ENCODE results near the gene NKX1-1.
"Not testable (repeated sequence)": the region's sequence is repeated elsewhere in the genome, so short reads cannot be mapped to it uniquely, and the experiment has no call there.

The NKX1-1 gene

GRCh38 chr4:1447676-1448588, 41.7 kb upstream of the NKX1-1 start:
- no peak overlapping the region for H2AK5ac ChIP-seq (ENCODE audit: low read length)
- DNase-seq = no peak
- H3K4me2 ChIP-seq (ENCODE audit: low read length) = no peak overlapping the region
- no peak overlapping the region for H3K4ac ChIP-seq (ENCODE audit: low read depth, low read length)
- H2BK5ac ChIP-seq (ENCODE audit: low read depth, low read length, poor library complexity) = no peak overlapping the region
- no peak overlapping the region for H3K18ac ChIP-seq (ENCODE audit: low read length)
- H3K23ac ChIP-seq (ENCODE audit: low read length) = no peak overlapping the region
- no peak overlapping the region for H2BK120ac ChIP-seq (ENCODE audit: insufficient read depth, low read length, poor library complexity)
- no CpG with 5 or more reads among the region's 18 CpGs for WGBS (ENCODE audit: extremely low coverage, insufficient coverage, insufficient read length)
- no peak overlapping the region for H4K91ac ChIP-seq (ENCODE audit: low read depth, low read length)
- no peak overlapping the region for H3K9ac ChIP-seq (ENCODE audit: low read length)
- no peak overlapping the region for H3K4me3 ChIP-seq (ENCODE audit: low read depth, low read length)
- H2AFZ ChIP-seq (ENCODE audit: insufficient read depth, low read length, poor library complexity) = no peak overlapping the region
- H3K4me1 ChIP-seq (ENCODE audit: control insufficient read depth in 1 of 2, insufficient read depth in 2 of 2, low read length in 2 of 2) = no peaks in the 10 kb centered on the region
- H3K9me3 ChIP-seq (ENCODE audit: insufficient read depth, low read depth, low read length) = peaks cover 16% of the 10 kb centered on the region
- H2BK12ac ChIP-seq (ENCODE audit: low read length) = no peak overlapping the region
- no peak overlapping the region for H4K12ac ChIP-seq (ENCODE audit: low read depth, low read length)
- H3K36me3 ChIP-seq (ENCODE audit: control insufficient read depth in 1 of 2, insufficient read depth in 2 of 2, low read length in 2 of 2) = no peaks in the 10 kb centered on the region
- H4K8ac ChIP-seq (ENCODE audit: low read depth, low read length) = no peak overlapping the region
- no peaks in the 10 kb centered on the region for H3K27me3 ChIP-seq (ENCODE audit: insufficient read depth, low read length)
- H3K79me2 ChIP-seq (ENCODE audit: control insufficient read depth, insufficient read depth, low read length, poor library complexity) = no peaks in the 10 kb centered on the region
- no peaks in the 10 kb centered on the region for H3K79me1 ChIP-seq (ENCODE audit: low read length)
- H3K27ac ChIP-seq (ENCODE audit: low read depth, low read length) = no peak overlapping the region
- H3K14ac ChIP-seq (ENCODE audit: low read length) = no peak overlapping the region

GRCh38 chr4:1446502-1447386, 40.5 kb upstream of the NKX1-1 start:
- WGBS (ENCODE audit: extremely low coverage, insufficient coverage, insufficient read length) = no CpG with 5 or more reads among the region's 22 CpGs
- H3K14ac ChIP-seq (ENCODE audit: low read length) = no peak overlapping the region
- no peak overlapping the region for H3K18ac ChIP-seq (ENCODE audit: low read length)
- H2BK120ac ChIP-seq (ENCODE audit: insufficient read depth, low read length, poor library complexity) = no peak overlapping the region
- no peak overlapping the region for H4K91ac ChIP-seq (ENCODE audit: low read depth, low read length)
- no peak overlapping the region for H3K9ac ChIP-seq (ENCODE audit: low read length)
- no peak overlapping the region for H3K4me2 ChIP-seq (ENCODE audit: low read length)
- H2AK5ac ChIP-seq (ENCODE audit: low read length) = no peak overlapping the region
- H3K4ac ChIP-seq (ENCODE audit: low read depth, low read length) = no peak overlapping the region
- H3K79me2 ChIP-seq (ENCODE audit: control insufficient read depth, insufficient read depth, low read length, poor library complexity) = no peaks in the 10 kb centered on the region
- no peaks in the 10 kb centered on the region for H3K79me1 ChIP-seq (ENCODE audit: low read length)
- no peak overlapping the region for H4K8ac ChIP-seq (ENCODE audit: low read depth, low read length)
- H4K12ac ChIP-seq (ENCODE audit: low read depth, low read length) = no peak overlapping the region
- no peaks in the 10 kb centered on the region for H3K27me3 ChIP-seq (ENCODE audit: insufficient read depth, low read length)
- no peak overlapping the region for H2BK12ac ChIP-seq (ENCODE audit: low read length)
- H2AFZ ChIP-seq (ENCODE audit: insufficient read depth, low read length, poor library complexity) = no peak overlapping the region
- H3K4me3 ChIP-seq (ENCODE audit: low read depth, low read length) = no peak overlapping the region
- H3K23ac ChIP-seq (ENCODE audit: low read length) = no peak overlapping the region
- H3K36me3 ChIP-seq (ENCODE audit: control insufficient read depth in 1 of 2, insufficient read depth in 2 of 2, low read length in 2 of 2) = no peaks in the 10 kb centered on the region
- no peak for DNase-seq
- no peak overlapping the region for H3K27ac ChIP-seq (ENCODE audit: low read depth, low read length)
- H2BK5ac ChIP-seq (ENCODE audit: low read depth, low read length, poor library complexity) = no peak overlapping the region
- peaks cover 7% of the 10 kb centered on the region for H3K9me3 ChIP-seq (ENCODE audit: insufficient read depth, low read depth, low read length)
- no peaks in the 10 kb centered on the region for H3K4me1 ChIP-seq (ENCODE audit: control insufficient read depth in 1 of 2, insufficient read depth in 2 of 2, low read length in 2 of 2)

GRCh38 chr4:1445716-1446445, 39.6 kb upstream of the NKX1-1 start:
- Histone ChIP-seq H3K9ac (ENCODE audit: low read length) (no peak overlapping the region), H4K91ac (ENCODE audit: low read depth, low read length) (no peak overlapping the region)
- no CpG with 5 or more reads among the region's 21 CpGs for WGBS (ENCODE audit: extremely low coverage, insufficient coverage, insufficient read length)

GRCh38 chr4:1443688-1444172, 37.5 kb upstream of the NKX1-1 start:
- H4K8ac ChIP-seq (ENCODE audit: low read depth, low read length); H3K4ac ChIP-seq (ENCODE audit: low read depth, low read length); H3K4me1 ChIP-seq (ENCODE audit: control insufficient read depth in 1 of 2, insufficient read depth in 2 of 2, low read length in 2 of 2); H2AK5ac ChIP-seq (ENCODE audit: low read length); H3K27ac ChIP-seq (ENCODE audit: low read depth, low read length); H2AFZ ChIP-seq (ENCODE audit: insufficient read depth, low read length, poor library complexity); H3K18ac ChIP-seq (ENCODE audit: low read length); H3K4me2 ChIP-seq (ENCODE audit: low read length); H2BK5ac ChIP-seq (ENCODE audit: low read depth, low read length, poor library complexity); H2BK12ac ChIP-seq (ENCODE audit: low read length); H3K79me1 ChIP-seq (ENCODE audit: low read length); H3K14ac ChIP-seq (ENCODE audit: low read length); H2BK120ac ChIP-seq (ENCODE audit: insufficient read depth, low read length, poor library complexity); H4K12ac ChIP-seq (ENCODE audit: low read depth, low read length); H4K91ac ChIP-seq (ENCODE audit: low read depth, low read length); H3K27me3 ChIP-seq (ENCODE audit: insufficient read depth, low read length); H3K36me3 ChIP-seq (ENCODE audit: control insufficient read depth in 1 of 2, insufficient read depth in 2 of 2, low read length in 2 of 2); H3K9me3 ChIP-seq (ENCODE audit: insufficient read depth, low read depth, low read length); H3K23ac ChIP-seq (ENCODE audit: low read length); DNase-seq; H3K9ac ChIP-seq (ENCODE audit: low read length); H3K4me3 ChIP-seq (ENCODE audit: low read depth, low read length); H3K79me2 ChIP-seq (ENCODE audit: control insufficient read depth, insufficient read depth, low read length, poor library complexity): not testable (repeated sequence)
- WGBS (ENCODE audit: extremely low coverage, insufficient coverage, insufficient read length) = no CpG with 5 or more reads among the region's 4 CpGs

More at GRCh38 chr4:1445716-1446445, 39.6 kb upstream of the NKX1-1 start:
- H2BK5ac ChIP-seq (ENCODE audit: low read depth, low read length, poor library complexity) = no peak overlapping the region
- no peak overlapping the region for H3K23ac ChIP-seq (ENCODE audit: low read length)
- no peaks in the 10 kb centered on the region for H3K27me3 ChIP-seq (ENCODE audit: insufficient read depth, low read length)
- no peaks in the 10 kb centered on the region for H3K79me1 ChIP-seq (ENCODE audit: low read length)
- H3K36me3 ChIP-seq (ENCODE audit: control insufficient read depth in 1 of 2, insufficient read depth in 2 of 2, low read length in 2 of 2) = no peaks in the 10 kb centered on the region
- H2AFZ ChIP-seq (ENCODE audit: insufficient read depth, low read length, poor library complexity) = no peak overlapping the region
- H4K8ac ChIP-seq (ENCODE audit: low read depth, low read length) = no peak overlapping the region
- H3K4me1 ChIP-seq (ENCODE audit: control insufficient read depth in 1 of 2, insufficient read depth in 2 of 2, low read length in 2 of 2) = no peaks in the 10 kb centered on the region
- no peak overlapping the region for H2AK5ac ChIP-seq (ENCODE audit: low read length)
- H3K4me3 ChIP-seq (ENCODE audit: low read depth, low read length) = no peak overlapping the region
- no peak overlapping the region for H3K4ac ChIP-seq (ENCODE audit: low read depth, low read length)
- H3K18ac ChIP-seq (ENCODE audit: low read length) = no peak overlapping the region
- peaks cover 2% of the 10 kb centered on the region for H3K9me3 ChIP-seq (ENCODE audit: insufficient read depth, low read depth, low read length)
- H2BK12ac ChIP-seq (ENCODE audit: low read length) = no peak overlapping the region
- DNase-seq = no peak
- H3K14ac ChIP-seq (ENCODE audit: low read length) = no peak overlapping the region
- H3K79me2 ChIP-seq (ENCODE audit: control insufficient read depth, insufficient read depth, low read length, poor library complexity) = no peaks in the 10 kb centered on the region
- H2BK120ac ChIP-seq (ENCODE audit: insufficient read depth, low read length, poor library complexity) = no peak overlapping the region
- H3K27ac ChIP-seq (ENCODE audit: low read depth, low read length) = no peak overlapping the region
- H3K4me2 ChIP-seq (ENCODE audit: low read length) = no peak overlapping the region
- no peak overlapping the region for H4K12ac ChIP-seq (ENCODE audit: low read depth, low read length)

Measured in trophoblast cell (in vitro differentiated cells and primary cell).